ENCODE measurements around the gene CYB561D2. TPM values are rescaled to one million over a fixed set of nuclear protein-coding genes. Genes with fewer than 3 reads are reported as not detected.

The CYB561D2 gene
- total and polyA plus RNA-seq, 2 of the 13 experiments (the other 11 are each of a cell fraction or from before 2014, with no cell fraction given) = 11.1 to 17.2 TPM

- peak; percentile 17; the same call in 1 of the 2 replicates for TF ChIP-seq ISL2 (CRISPR knock-in tag; IDR thresholded peaks at IDR 0.05)
- peak; percentile 86 for TF ChIP-seq GATAD1 (CRISPR knock-in tag; IDR thresholded peaks at IDR 0.05)
- peak; percentile 75; the same call in 1 of the 2 replicates for TF ChIP-seq MLXIP (CRISPR knock-in tag; IDR thresholded peaks at IDR 0.05; ENCODE audit: borderline replicate concordance)
- TF ChIP-seq ATF1 (CRISPR knock-in tag; IDR thresholded peaks at IDR 0.05) = peak; percentile 90
- 0 out of 2 replicates have a peak, but pooled peaks have one; percentile 8 for TF ChIP-seq HHEX (CRISPR knock-in tag; IDR thresholded peaks at IDR 0.05)
- TF ChIP-seq ZNF580 (CRISPR knock-in tag; IDR thresholded peaks at IDR 0.05; ENCODE audit: borderline replicate concordance, low read depth) = peak; percentile 85
- peak; percentile 86; the same call in 1 of the 2 replicates for TF ChIP-seq STAT6 (CRISPR knock-in tag; IDR thresholded peaks at IDR 0.05; ENCODE audit: borderline replicate concordance)
- peak; percentile 89 for TF ChIP-seq ZNF407 (CRISPR knock-in tag; IDR thresholded peaks at IDR 0.05; ENCODE audit: not compliant biosample characterization)
- TF ChIP-seq PHF5A (CRISPR knock-in tag; IDR thresholded peaks at IDR 0.05; ENCODE audit: low read depth, unreplicated experiment) = no peak
- TF ChIP-seq ELF3 (CRISPR knock-in tag; IDR thresholded peaks at IDR 0.05) = peak; percentile 94
- 0 out of 2 replicates have a peak, but pooled peaks have one; percentile 33 for TF ChIP-seq CC2D1A (CRISPR knock-in tag; IDR thresholded peaks at IDR 0.05)
- peak; percentile 80; the same call in 1 of the 2 replicates for TF ChIP-seq HOXA9 (CRISPR knock-in tag; IDR thresholded peaks at IDR 0.05; ENCODE audit: borderline replicate concordance)
Measured at GRCh38 chr3:50350527-50351322, at the start of gene CYB561D2, which contains the start of gene NPRL2 (continued).
